ENCODE results near the gene ZSCAN5A.
"Not testable (repeated sequence)": the region's sequence is repeated elsewhere in the genome, so short reads cannot be mapped to it uniquely, and the experiment has no call there.

Gene ZSCAN5A

GRCh38 chr19:56348289-56348877 lies 33.7 kb upstream of the ZSCAN5A start:
- no peak for DNase-seq (ENCODE audit: low read depth)

GRCh38 chr19:56347163-56347778 lies 32.6 kb upstream of the ZSCAN5A start:
- H3K4me3 ChIP-seq (ENCODE audit: low read depth, low read length) = no peak overlapping the region
- in situ Hi-C loops (cut with HindIII; ENCODE audit: low sequenced_read_pairs) = no loop called here
- no peak for DNase-seq (ENCODE audit: low read depth)
- TF ChIP-seq, protein P1, sequence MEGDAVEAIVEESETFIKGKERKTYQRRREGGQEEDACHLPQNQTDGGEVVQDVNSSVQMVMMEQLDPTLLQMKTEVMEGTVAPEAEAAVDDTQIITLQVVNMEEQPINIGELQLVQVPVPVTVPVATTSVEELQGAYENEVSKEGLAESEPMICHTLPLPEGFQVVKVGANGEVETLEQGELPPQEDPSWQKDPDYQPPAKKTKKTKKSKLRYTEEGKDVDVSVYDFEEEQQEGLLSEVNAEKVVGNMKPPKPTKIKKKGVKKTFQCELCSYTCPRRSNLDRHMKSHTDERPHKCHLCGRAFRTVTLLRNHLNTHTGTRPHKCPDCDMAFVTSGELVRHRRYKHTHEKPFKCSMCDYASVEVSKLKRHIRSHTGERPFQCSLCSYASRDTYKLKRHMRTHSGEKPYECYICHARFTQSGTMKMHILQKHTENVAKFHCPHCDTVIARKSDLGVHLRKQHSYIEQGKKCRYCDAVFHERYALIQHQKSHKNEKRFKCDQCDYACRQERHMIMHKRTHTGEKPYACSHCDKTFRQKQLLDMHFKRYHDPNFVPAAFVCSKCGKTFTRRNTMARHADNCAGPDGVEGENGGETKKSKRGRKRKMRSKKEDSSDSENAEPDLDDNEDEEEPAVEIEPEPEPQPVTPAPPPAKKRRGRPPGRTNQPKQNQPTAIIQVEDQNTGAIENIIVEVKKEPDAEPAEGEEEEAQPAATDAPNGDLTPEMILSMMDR (IDR thresholded peaks at IDR 0.05; ENCODE audit: low read depth, low read length, missing control alignments) = no peak

More at GRCh38 chr19:56348289-56348877, 33.7 kb upstream of the ZSCAN5A start:
- TF ChIP-seq, protein P1 (IDR thresholded peaks at IDR 0.05; ENCODE audit: low read depth, low read length, missing control alignments) = peak; percentile 9
- no peak overlapping the region for H3K4me3 ChIP-seq (ENCODE audit: low read depth, low read length)
- in situ Hi-C loops (cut with HindIII; ENCODE audit: low sequenced_read_pairs) = no loop called here

- DNase-seq (ENCODE audit: low read depth) = no peak
- TF ChIP-seq, protein P1 (IDR thresholded peaks at IDR 0.05; ENCODE audit: low read depth, low read length, missing control alignments) = no peak
- H3K4me3 ChIP-seq (ENCODE audit: low read depth, low read length) = no peak overlapping the region
- in situ Hi-C loops (cut with HindIII; ENCODE audit: low sequenced_read_pairs) = no loop called here
These were observed 27.3 kb upstream of the ZSCAN5A start for GRCh38 chr19:56341948-56342347.

DNA sequence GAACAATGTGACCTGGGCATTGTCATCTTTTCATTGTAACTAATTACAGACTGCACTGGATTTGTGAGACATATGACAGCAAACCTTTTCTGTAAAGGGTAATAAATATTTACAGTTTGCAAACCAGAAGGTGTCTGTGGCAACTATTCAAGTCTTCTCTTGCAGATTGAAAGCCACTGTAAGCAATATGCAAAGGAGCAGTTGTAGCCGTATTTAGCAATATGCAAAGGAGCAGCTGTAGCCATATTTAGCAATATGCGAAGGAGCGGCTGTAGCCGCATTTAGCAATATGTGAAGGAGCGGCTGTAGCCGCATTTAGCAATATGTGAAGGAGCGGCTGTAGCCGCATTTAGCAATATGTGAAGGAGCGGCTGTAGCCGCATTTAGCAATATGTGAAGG lies 24.4 kb upstream of the ZSCAN5A start:
- DNase-seq (ENCODE audit: low read depth); H3K4me3 ChIP-seq (ENCODE audit: low read depth, low read length); in situ Hi-C loops (cut with HindIII; ENCODE audit: low sequenced_read_pairs): not testable (repeated sequence)

GRCh38 chr19:56337077-56337476 lies 22.4 kb upstream of the ZSCAN5A start:
- H3K4me3 ChIP-seq (ENCODE audit: low read depth, low read length); in situ Hi-C loops (cut with HindIII; ENCODE audit: low sequenced_read_pairs); DNase-seq (ENCODE audit: low read depth): not testable (repeated sequence)

- in situ Hi-C loops (cut with HindIII; ENCODE audit: low sequenced_read_pairs); H3K4me3 ChIP-seq (ENCODE audit: low read depth, low read length); DNase-seq (ENCODE audit: low read depth): not testable (repeated sequence)
These were observed 20.7 kb upstream of the ZSCAN5A start for GRCh38 chr19:56335371-56335770.

DNA sequence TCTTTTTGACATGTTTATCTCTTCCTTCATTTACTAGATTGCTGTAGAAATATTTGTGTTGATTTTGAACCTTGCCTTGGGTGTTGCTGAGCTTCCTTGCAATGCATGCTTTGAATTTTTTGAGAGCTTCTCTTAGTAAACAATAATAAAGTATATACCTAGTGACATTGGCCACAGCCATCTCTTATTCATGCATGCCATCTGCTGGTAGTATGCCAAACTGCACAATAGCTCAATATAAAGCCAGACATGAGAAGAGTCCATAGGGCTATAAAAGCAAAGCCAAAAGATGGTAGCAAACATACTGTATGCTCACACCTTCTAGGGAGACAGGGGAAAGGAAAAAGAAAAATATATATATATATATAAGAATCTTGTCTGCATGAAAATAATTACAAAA lies 18.9 kb upstream of the ZSCAN5A start:
- peak; percentile 31 for DNase-seq (ENCODE audit: low read depth)
- TF ChIP-seq, protein P1 (IDR thresholded peaks at IDR 0.05; ENCODE audit: low read depth, low read length, missing control alignments) = peak; percentile 66
- H3K4me3 ChIP-seq (ENCODE audit: low read depth, low read length) = no peak overlapping the region
- in situ Hi-C loops (cut with HindIII; ENCODE audit: low sequenced_read_pairs) = no loop called here

DNA sequence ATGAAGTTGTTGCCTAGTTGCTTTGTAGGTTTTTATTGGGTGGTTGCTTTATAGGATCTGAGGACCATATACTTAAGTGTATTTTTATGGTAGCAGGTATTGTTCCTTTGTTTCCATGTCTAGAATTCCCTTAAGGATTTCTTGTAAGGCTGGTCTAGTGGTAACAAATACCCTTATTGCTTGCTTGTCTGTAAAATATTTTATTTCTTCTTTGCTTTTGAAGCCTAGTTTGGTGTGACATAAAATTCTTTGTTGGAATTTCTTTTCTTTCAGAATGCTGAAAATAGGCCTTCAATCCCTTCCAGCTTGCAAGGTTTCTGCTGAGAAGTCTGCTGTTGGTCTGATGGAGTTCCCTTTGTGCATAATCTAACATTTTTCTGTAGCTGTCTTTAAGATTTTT lies 18.1 kb upstream of the ZSCAN5A start:
- TF ChIP-seq, protein P1 (IDR thresholded peaks at IDR 0.05; ENCODE audit: low read depth, low read length, missing control alignments) = no peak
- no peak for DNase-seq (ENCODE audit: low read depth)
- in situ Hi-C loops (cut with HindIII; ENCODE audit: low sequenced_read_pairs) = no loop called here
- H3K4me3 ChIP-seq (ENCODE audit: low read depth, low read length) = no peak overlapping the region

Measured in astrocyte of the cerebellum (primary cell).